ENCODE measurements around the gene HNRNPDL.

Gene HNRNPDL

GRCh38 chr4:82431831-82432230 is 1.6 kb upstream of the HNRNPDL start:
- no peak for TF ChIP-seq TAF1 (IDR thresholded peaks at IDR 0.05; ENCODE audit: borderline replicate concordance, insufficient read depth, low read length)
- TF ChIP-seq SIN3A (IDR thresholded peaks at IDR 0.05; ENCODE audit: borderline replicate concordance, insufficient read depth, low read length), result no peak
- TF ChIP-seq REST (IDR thresholded peaks at IDR 0.05; ENCODE audit: insufficient read depth in 1 of 2, low read depth in 2 of 2, low read length in 2 of 2), result no peak
- no peak for TF ChIP-seq FOXP2 (optimal IDR thresholded peaks at IDR 0.05; ENCODE audit: borderline replicate concordance, extremely low read depth, extremely low read length, insufficient read depth)
- TF ChIP-seq POLR2AphosphoS5 (IDR thresholded peaks at IDR 0.05; ENCODE audit: low read depth, low read length), result no peak

- TF ChIP-seq REST (IDR thresholded peaks at IDR 0.05; ENCODE audit: insufficient read depth in 1 of 2, low read depth in 2 of 2, low read length in 2 of 2) (no peak), TAF1 (IDR thresholded peaks at IDR 0.05; ENCODE audit: borderline replicate concordance, insufficient read depth, low read length) (peak; percentile 0; the same call in 1 of the 2 replicates)
These were observed 893 bp upstream of the HNRNPDL start for GRCh38 chr4:82430964-82431745.

GRCh38 chr4:82429728-82430192 is 502 bp downstream of the HNRNPDL start:
- TF ChIP-seq REST (IDR thresholded peaks at IDR 0.05; ENCODE audit: insufficient read depth in 1 of 2, low read depth in 2 of 2, low read length in 2 of 2) (no peak), FOXP2 (optimal IDR thresholded peaks at IDR 0.05; ENCODE audit: borderline replicate concordance, extremely low read depth, extremely low read length, insufficient read depth) (no peak), POLR2AphosphoS5 (IDR thresholded peaks at IDR 0.05; ENCODE audit: low read depth, low read length) (no peak; the same call in 1 of the 2 replicates), TAF1 (IDR thresholded peaks at IDR 0.05; ENCODE audit: borderline replicate concordance, insufficient read depth, low read length) (no peak), SIN3A (IDR thresholded peaks at IDR 0.05; ENCODE audit: borderline replicate concordance, insufficient read depth, low read length) (no peak)

GRCh38 chr4:82428969-82429727 is 1.1 kb downstream of the HNRNPDL start:
- TF ChIP-seq POLR2AphosphoS5 (IDR thresholded peaks at IDR 0.05; ENCODE audit: low read depth, low read length) (peak; percentile 88), TAF1 (IDR thresholded peaks at IDR 0.05; ENCODE audit: borderline replicate concordance, insufficient read depth, low read length) (peak; percentile 91), SIN3A (IDR thresholded peaks at IDR 0.05; ENCODE audit: borderline replicate concordance, insufficient read depth, low read length) (peak; percentile 28; the same call in 1 of the 2 replicates), FOXP2 (optimal IDR thresholded peaks at IDR 0.05; ENCODE audit: borderline replicate concordance, extremely low read depth, extremely low read length, insufficient read depth) (peak; percentile 56), REST (IDR thresholded peaks at IDR 0.05; ENCODE audit: insufficient read depth in 1 of 2, low read depth in 2 of 2, low read length in 2 of 2) (peak in 1 of 2 experiments; percentile 53; a peak in 1 of 4 replicates)
